Mucosa of gallbladder (tissue), 1 donor: ENCODE data around the gene RELCH. TPM values are rescaled to one million over a fixed set of nuclear protein-coding genes. Genes with fewer than 3 reads are reported as not detected.

Source experiments
- DNase-seq: peaks from one replicate; pipeline ENCODE4 v3.0.0-alpha.2; 2020; ENCODE audit warnings: low spot score
- total RNA-seq: library from RNA; stranded (reverse); gene quantifications from one replicate; pipeline ENCODE4 v1.2.1, GENCODE V29; 2021
- donor health status: DM: no; HTN: no; CAD: no.

RELCH gene
- total RNA-seq, 1 donor from 2014 or later = 31.0 TPM

DNA sequence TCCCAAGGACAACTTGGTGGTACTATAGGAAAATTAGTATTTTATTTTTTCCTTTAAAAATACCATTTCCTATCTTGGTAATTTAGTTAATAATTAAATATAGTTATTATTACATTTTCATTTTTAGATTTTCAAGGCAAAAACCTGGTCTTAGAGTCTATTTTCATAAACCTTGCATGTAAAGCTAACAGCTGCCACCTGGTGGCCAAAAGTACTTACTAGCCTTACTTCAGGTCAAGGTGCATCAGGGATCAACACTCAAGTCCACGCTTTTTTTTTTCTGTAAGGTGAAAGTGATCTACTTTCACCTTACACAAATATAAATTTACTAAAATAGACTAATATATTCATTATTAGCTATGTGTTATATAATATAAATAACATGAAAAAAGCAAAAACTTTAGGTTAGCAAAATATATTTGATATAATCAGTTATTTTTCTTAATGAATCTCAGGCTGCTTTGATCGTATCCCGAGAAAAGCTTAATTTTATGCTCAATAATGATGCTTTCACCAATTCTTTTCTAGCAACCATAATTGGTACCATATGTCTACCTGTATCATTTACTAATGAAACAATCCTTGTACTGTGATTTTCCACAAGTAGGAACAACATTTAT lies 62.5 kb downstream of the RELCH start:
- peak; percentile 77 for DNase-seq

DNA sequence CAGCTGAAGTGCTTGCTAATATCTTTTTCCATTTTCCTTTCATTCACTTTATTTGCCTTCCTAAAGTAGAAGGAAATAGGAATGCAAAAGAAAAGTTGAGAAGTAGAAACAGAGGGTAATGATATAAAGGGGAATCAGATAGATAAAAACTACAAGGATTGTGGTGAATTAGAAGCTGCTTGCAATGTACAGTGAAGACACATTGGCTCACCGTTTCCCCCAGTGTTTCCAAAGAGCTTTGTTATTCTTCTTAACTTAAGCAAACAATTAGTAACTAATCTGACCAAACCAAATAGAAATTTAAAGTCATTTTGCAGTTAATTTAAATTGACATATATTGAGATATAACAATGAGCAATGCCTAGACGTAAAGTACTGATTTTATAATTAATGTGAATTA lies 63.4 kb downstream of the RELCH start:
- DNase-seq = no peak

DNA sequence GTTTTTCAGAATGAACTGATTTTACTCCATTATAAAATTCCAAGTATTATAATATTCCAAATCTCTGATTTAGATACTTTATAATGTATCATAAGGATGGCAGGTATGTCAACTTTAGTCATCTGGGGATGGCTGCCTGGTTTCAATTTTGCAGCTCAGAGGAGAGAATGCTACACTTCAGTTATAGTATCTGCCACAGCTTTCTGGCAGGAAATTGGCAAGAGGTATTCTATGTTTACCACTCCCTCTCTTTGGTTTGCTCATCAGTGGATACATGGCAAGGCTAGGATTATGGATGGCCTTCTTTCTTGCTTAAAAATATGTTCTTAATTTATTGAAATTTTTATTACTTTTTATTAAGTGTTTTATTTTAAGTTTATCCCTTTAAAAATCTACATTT lies 71.0 kb downstream of the RELCH start:
- DNase-seq = no peak

- DNase-seq = no peak
Measured at GRCh38 chr18:62258616-62259015, 71.6 kb downstream of the RELCH start.

GRCh38 chr18:62262061-62262460 lies 75.0 kb downstream of the RELCH start:
- no peak for DNase-seq

GRCh38 chr18:62264984-62265383 lies 77.9 kb downstream of the RELCH start:
- no peak for DNase-seq

GRCh38 chr18:62277045-62277444 lies 90.0 kb downstream of the RELCH start:
- no peak for DNase-seq

DNA sequence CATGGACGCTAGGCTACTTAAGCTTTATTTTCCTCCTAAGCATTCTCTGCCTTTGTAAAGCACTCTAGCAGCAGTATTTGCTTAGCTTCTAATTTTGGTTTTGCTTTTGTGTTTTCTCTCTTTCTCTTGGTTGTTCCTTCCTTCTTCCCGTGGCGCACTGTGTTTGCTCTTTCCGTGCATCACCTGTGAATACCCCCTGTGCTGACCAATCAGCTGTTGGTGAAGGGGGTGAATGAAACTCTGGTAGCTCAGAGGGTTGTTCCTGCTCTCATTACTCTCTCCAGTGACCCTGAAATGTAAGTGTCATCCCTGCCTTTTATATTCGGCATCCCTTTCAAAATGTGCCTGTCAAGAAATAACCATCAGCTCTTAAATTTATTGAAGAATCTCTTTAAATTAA lies 92.5 kb downstream of the RELCH start:
- no peak for DNase-seq

GRCh38 chr18:62280058-62280457 lies 93.0 kb downstream of the RELCH start:
- DNase-seq = no peak

DNA sequence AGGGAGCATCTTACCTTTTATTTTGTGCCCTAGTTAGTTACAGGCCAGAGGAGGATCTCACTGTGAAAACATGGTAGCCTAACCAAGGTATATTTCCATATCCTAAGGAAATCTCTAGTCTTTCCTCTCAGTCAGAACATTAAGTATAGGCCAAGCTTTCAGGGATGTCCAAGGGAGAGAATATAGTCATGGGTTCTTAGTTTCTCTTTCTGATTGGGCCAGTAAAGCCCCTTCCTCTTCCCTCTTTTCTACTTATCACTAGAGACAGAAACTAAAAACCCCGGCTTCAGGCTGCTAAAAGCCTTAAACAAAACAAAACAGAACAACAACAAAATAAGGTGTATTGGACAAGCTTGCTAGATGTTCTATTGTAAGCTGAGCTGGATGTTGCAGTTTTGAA lies 93.7 kb downstream of the RELCH start:
- no peak for DNase-seq

GRCh38 chr18:62281684-62282083 lies 94.6 kb downstream of the RELCH start:
- DNase-seq = no peak

DNA sequence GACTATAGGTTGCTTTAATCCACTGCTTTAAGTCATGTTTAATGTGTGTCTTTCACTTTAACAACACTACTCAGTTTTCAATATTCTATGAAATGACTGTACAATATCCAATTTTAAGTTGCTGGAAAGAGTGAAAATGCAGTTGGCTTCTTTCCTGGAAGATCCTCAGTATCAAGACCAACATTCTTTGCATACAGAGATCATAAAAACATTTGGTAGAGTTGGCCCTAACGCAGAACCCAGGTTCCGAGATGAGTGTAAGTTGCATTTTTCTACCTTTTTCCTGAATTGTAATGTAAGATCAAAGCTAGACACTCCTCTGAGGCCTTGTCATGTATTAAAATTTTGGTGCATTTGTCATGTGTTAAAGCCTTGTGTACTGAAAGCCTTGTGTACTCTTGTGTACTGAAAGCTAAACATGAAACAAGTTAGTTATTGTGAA lies 95.2 kb downstream of the RELCH start:
- DNase-seq = no peak

GRCh38 chr18:62284637-62285036 lies 97.6 kb downstream of the RELCH start:
- no peak for DNase-seq

DNA sequence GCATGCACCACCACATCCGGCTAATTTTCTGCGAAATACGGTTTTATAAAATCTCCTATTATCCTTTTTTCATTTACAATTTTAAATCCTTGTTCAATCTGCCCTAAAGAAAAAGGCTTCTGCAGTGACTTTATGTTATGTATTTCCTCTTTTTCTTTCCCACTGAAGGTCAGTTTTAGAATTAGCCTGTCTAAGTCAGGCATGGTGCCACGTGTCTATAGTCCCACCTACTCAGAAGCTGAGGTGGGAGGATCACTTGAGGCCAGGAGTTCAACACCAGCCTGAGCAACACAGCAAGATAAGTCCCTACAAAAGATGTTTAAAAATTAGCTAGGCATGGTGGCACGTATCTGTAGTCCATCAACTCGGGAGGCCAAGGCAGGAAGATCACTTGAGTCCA lies 98.2 kb downstream of the RELCH start:
- no peak for DNase-seq

DNA sequence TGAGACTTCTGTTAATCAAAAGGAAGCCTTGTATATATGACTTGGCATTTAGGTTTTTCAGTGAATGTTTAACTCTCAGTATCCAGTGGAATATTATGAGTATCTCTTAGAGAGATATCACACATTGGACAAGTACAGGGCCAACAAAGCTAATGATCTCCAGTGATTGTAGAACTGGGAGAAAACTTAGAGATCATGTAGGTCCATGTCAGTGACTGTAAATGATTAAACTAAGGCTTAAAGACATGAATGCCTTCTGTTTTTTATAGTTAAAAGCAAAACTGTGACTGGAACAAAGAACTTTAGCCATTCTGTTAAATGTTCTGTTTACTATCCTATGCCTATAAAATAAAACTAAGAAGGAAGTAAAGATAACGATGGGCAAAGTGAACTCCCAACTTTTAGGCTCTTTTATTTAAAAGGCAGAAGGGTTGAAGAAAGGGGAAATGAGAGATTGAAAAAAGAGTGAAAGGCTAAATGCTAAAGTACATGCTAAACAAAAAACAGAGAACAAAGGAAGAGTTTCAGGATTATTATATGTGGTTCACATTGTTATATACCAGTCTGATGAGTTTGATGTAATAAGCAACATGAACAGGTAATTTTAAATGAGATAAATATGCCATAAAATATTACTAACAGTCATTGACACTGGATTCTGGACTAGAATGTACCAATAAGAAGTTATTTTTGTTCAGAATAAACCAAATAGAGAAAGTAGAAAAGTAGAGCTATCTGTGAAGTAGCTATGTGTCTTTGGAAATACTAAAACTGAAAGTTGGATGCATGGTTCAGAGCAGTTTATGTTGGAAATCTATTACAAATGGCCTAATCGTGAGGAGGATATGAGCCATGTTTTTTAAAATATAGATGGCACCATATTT lies 101.0 kb downstream of the RELCH start:
- no peak for DNase-seq

DNA sequence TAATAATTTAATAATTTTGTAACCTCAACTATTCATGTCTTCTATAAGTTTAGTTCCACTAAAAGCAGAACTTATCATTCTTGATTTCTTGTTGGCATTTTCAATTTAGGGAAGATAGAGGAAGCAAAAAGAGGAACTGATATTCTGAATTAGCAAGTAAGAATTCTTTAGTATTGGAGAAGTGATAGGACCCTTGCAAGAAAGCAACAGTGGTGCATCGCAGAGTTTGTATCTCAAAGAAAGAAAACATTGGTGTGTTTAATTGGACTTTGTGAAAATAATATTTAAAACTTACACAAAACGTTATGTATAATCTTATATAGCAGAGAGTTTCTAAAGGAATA lies 101.6 kb downstream of the RELCH start:
- no peak for DNase-seq

- no peak for DNase-seq
Measured at GRCh38 chr18:62289047-62289446, 102.0 kb downstream of the RELCH start.

DNA sequence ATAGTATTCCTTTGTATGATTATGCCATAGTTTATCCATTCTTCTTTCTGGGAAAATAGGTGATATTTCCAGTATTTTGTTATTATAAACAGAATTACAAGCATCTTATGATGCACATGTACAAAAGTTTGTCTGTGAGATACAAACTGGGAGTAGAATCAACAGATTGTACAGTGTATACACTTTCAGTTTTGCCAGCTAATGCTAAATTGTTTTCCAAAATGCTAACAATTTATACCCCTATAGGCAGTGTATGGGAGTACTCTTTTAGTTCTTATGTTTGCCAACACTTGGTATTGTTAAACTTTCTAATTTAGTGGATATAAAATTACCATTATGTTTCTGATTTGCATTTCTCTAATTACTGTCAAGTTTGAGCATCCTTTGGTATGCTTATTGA lies 107.0 kb downstream of the RELCH start:
- no peak for DNase-seq

DNA sequence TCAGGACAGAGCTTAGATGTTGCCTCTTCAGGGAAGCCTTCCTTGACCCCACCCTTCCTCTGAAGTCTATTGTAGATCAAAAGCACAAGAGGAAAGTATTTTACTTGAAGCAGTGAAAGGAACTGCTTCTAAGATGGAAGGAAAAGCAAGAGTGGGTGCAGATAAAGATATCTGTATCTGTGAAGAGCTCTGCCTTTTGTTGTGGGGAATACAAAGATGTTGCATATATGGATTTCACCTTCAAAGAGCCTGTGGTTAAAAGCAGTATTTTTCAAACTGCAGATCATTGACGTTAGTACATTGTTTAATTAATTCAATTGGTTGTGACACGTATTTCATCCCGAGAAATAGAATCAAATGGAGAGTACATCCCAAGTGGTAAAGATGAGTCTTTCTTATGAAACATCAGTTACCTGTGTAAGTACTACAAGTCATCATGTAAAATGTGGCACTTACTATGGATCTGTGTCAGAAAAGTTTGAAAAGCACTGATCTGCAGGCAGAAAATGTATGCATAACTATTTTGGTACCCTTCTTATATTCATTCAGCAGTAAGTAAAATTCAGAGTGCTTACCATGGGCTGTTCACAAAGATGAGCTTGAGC lies 113.4 kb downstream of the RELCH start:
- no peak for DNase-seq

- DNase-seq = no peak
Measured at GRCh38 chr18:62301322-62301721, 114.3 kb downstream of the RELCH start.

GRCh38 chr18:62312851-62313250 lies 125.8 kb downstream of the RELCH start:
- no peak for DNase-seq

DNA sequence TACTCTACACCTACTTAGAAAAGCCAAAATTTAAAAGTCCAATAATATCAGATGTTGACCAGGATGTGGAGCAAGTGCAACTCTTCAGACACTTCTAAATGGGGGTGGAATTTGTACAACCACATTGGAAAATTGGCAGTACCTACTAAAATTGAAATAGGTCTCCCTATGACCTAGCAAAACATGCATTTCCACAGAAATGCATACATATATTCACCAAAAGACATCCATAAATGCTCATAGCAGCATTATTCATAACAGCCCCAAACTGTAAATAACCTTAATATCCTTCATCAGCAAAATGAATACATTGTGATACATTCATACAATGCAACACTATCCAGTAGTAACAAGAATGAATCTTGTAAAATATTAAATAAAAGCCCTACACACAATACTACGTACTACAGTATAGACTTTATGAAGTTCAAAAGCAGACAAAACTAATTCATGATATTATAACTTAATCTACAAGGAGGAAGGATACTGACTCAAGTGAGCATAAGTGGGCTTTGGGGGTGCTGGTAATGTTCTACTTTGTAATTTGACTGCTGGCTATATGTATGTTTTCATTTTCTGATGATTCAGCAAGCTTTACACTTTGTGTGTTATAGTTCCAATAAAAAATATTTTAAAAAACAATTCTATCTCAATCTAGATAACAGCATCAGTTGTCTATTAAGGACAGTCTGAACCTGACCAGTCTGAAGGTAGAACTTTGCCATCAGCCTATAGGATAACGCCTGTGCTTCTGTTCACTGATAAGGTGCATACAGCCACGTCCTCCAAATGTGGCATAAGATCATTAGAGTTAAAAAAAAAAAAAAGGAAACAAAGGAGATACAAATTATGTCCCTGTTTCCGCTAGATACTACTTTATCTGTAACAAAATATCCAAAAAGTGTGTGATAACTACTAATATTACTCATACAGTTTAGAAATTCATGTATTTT lies 131.4 kb downstream of the RELCH start:
- no peak for DNase-seq
